ENCODE measurements around the gene SLIT3.

The SLIT3 gene

GRCh38 chr5:168734620-168735300 is 566.2 kb downstream of the SLIT3 start:
- no peak overlapping the region for H2AFZ ChIP-seq
- TF ChIP-seq CTCF (IDR thresholded peaks at IDR 0.05): no peak
- no peak overlapping the region for H3K4me3 ChIP-seq (ENCODE audit: low read depth, low read length)
- H3K27me3 ChIP-seq (ENCODE audit: control insufficient read depth, insufficient read depth, low read length): no peaks in the 10 kb centered on the region
- no peaks in the 10 kb centered on the region for H3K79me2 ChIP-seq
- no peak overlapping the region for H3K4me2 ChIP-seq (ENCODE audit: low read length)
- no peaks in the 10 kb centered on the region for H3K9me3 ChIP-seq (ENCODE audit: control insufficient read depth, low read length)
- H3K27ac ChIP-seq: no peak overlapping the region
- no peak overlapping the region for H3K9ac ChIP-seq
- H3K4me1 ChIP-seq: no peaks in the 10 kb centered on the region
- H3K36me3 ChIP-seq (ENCODE audit: control insufficient read depth, insufficient read depth, low read length): no peaks in the 10 kb centered on the region

DNA sequence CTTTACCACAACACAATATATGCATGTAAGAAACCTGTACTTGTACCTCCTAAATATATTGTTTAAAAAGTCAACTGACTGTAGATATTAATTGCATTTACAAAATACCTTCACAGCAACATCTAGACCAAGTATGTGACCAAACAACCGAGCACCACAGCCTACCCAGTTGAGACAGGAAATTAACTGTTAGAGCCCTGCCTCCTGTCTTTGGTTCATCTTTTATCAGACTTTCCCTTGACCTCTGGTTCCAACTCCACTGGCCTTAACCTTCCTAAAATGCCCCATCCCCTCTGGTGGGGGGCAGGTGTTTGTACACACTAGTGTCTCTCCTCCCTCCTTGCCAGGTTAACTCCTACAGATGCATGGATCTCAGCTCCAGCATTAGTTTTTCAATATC is 566.8 kb downstream of the SLIT3 start:
- Histone ChIP-seq H3K9ac (no peak overlapping the region), H2AFZ (no peak overlapping the region), H3K36me3 (ENCODE audit: control insufficient read depth, insufficient read depth, low read length) (no peaks in the 10 kb centered on the region), H3K27ac (no peak overlapping the region), H3K27me3 (ENCODE audit: control insufficient read depth, insufficient read depth, low read length) (no peaks in the 10 kb centered on the region), H3K4me2 (ENCODE audit: low read length) (no peak overlapping the region), H3K4me3 (ENCODE audit: low read depth, low read length) (no peak overlapping the region), H3K4me1 (no peaks in the 10 kb centered on the region), H3K9me3 (ENCODE audit: control insufficient read depth, low read length) (no peaks in the 10 kb centered on the region), H3K79me2 (no peaks in the 10 kb centered on the region)
- TF ChIP-seq CTCF (IDR thresholded peaks at IDR 0.05): no peak

GRCh38 chr5:168728546-168729211 is 572.3 kb downstream of the SLIT3 start:
- Histone ChIP-seq H3K27me3 (ENCODE audit: control insufficient read depth, insufficient read depth, low read length) (no peaks in the 10 kb centered on the region), H2AFZ (no peak overlapping the region), H3K9me3 (ENCODE audit: control insufficient read depth, low read length) (no peaks in the 10 kb centered on the region), H3K9ac (no peak overlapping the region), H3K4me2 (ENCODE audit: low read length) (no peak overlapping the region), H3K4me3 (ENCODE audit: low read depth, low read length) (no peak overlapping the region), H3K36me3 (ENCODE audit: control insufficient read depth, insufficient read depth, low read length) (no peaks in the 10 kb centered on the region), H3K79me2 (no peaks in the 10 kb centered on the region), H3K4me1 (no peaks in the 10 kb centered on the region), H3K27ac (no peak overlapping the region)
- TF ChIP-seq CTCF (IDR thresholded peaks at IDR 0.05): no peak

DNA sequence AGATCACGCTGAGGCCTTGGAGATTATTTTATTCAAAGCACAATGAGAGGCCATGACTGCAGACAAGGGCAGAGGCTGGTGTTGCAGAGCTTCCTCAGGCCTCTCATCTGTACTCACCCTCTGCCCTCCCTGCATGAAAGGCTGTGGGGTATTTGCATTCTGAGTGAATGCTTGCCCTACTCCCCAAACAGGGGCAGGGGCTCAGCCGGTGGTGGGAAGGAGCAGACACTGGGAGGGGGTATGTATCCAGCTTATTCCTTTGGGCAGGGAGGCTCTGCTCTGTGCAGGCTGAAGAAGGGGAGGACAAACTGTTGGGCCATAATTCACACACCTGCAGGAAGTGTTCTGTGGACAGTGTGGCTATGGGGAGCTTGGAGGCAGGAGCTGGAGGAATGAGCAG is 573.4 kb downstream of the SLIT3 start:
- Histone ChIP-seq H3K27me3 (ENCODE audit: control insufficient read depth, insufficient read depth, low read length) (no peaks in the 10 kb centered on the region), H3K79me2 (no peaks in the 10 kb centered on the region), H3K4me1 (no peaks in the 10 kb centered on the region), H3K9me3 (ENCODE audit: control insufficient read depth, low read length) (no peaks in the 10 kb centered on the region), H3K4me3 (ENCODE audit: low read depth, low read length) (no peak overlapping the region), H2AFZ (no peak overlapping the region), H3K9ac (no peak overlapping the region), H3K27ac (no peak overlapping the region), H3K36me3 (ENCODE audit: control insufficient read depth, insufficient read depth, low read length) (no peaks in the 10 kb centered on the region), H3K4me2 (ENCODE audit: low read length) (no peak overlapping the region)
- no peak for TF ChIP-seq CTCF (IDR thresholded peaks at IDR 0.05)

GRCh38 chr5:168726342-168726741 is 574.6 kb downstream of the SLIT3 start:
- no peaks in the 10 kb centered on the region for H3K27me3 ChIP-seq (ENCODE audit: control insufficient read depth, insufficient read depth, low read length)
- H3K27ac ChIP-seq: no peak overlapping the region
- H3K9ac ChIP-seq: no peak overlapping the region
- H3K79me2 ChIP-seq: no peaks in the 10 kb centered on the region
- H2AFZ ChIP-seq: no peak overlapping the region
- no peaks in the 10 kb centered on the region for H3K4me1 ChIP-seq
- no peak overlapping the region for H3K4me3 ChIP-seq (ENCODE audit: low read depth, low read length)
- H3K4me2 ChIP-seq (ENCODE audit: low read length): no peak overlapping the region
- H3K9me3 ChIP-seq (ENCODE audit: control insufficient read depth, low read length): no peaks in the 10 kb centered on the region
- H3K36me3 ChIP-seq (ENCODE audit: control insufficient read depth, insufficient read depth, low read length): no peaks in the 10 kb centered on the region
- no peak for TF ChIP-seq CTCF (IDR thresholded peaks at IDR 0.05)
